GM12801 (cell line): ENCODE measurements around the gene THSD4.

Experiments used
- CTCF ChIP-seq: IDR thresholded peaks from one replicate; pipeline ENCODE4 v1.5.1; 2011; ENCODE audit warnings: control low read depth; ENCODE audit not compliant: insufficient read length; ENCODE audit errors: extremely low read depth

Gene THSD4

GRCh38 chr15:71259866-71260265 is 144.6 kb downstream of the THSD4 start:
- TF ChIP-seq CTCF = no peak

- no peak for TF ChIP-seq CTCF
Observed at GRCh38 chr15:71261418-71261817, 146.1 kb downstream of the THSD4 start.

GRCh38 chr15:71261909-71262308 is 146.6 kb downstream of the THSD4 start:
- no peak for TF ChIP-seq CTCF

- no peak for TF ChIP-seq CTCF
Observed at GRCh38 chr15:71262599-71262998, 147.3 kb downstream of the THSD4 start.

- TF ChIP-seq CTCF = no peak
Observed at GRCh38 chr15:71271327-71271726, 156.1 kb downstream of the THSD4 start.

GRCh38 chr15:71272932-71273331 is 157.7 kb downstream of the THSD4 start:
- TF ChIP-seq CTCF = no peak

GRCh38 chr15:71273731-71274447 is 158.6 kb downstream of the THSD4 start:
- no peak for TF ChIP-seq CTCF
